BE2C (cell line): ENCODE results near the gene POU2AF1.

Experiments used
- DNase-seq: peaks from one replicate; pipeline ENCODE4 v3.0.0-alpha.2; 2020
- H3K27me3 ChIP-seq: fragments of 250-450 bp; sonication (Bioruptor Pico); 2 replicates; pipeline ENCODE4 v1.5.1; 2020; ENCODE audit warnings: mild to moderate bottlenecking
- H3K36me3 ChIP-seq: fragments of 250-450 bp; sonication (Bioruptor Pico); 2 replicates; pipeline ENCODE4 v1.5.1; 2020; ENCODE audit warnings: mild to moderate bottlenecking
- H3K4me1 ChIP-seq: fragments of 250-450 bp; sonication (Bioruptor Pico); 2 replicates; pipeline ENCODE4 v1.5.1; 2020
- H3K4me3 ChIP-seq: 2 replicates; pipeline ENCODE4 v1.5.1; 2011; ENCODE audit warnings: low read depth, low read length
- H3K9me3 ChIP-seq: fragments of 250-450 bp; sonication (Bioruptor Pico); 2 replicates; pipeline ENCODE4 v1.5.1; 2020
- TF ChIP-seq, protein P1 (sequence below): IDR thresholded peaks from 2 replicates; pipeline ENCODE4 v1.5.1; 2012; ENCODE audit warnings: mild to moderate bottlenecking, low read depth, low read length

The POU2AF1 gene

GRCh38 chr11:111344032-111344431, 35.0 kb downstream of the POU2AF1 start:
- Histone ChIP-seq H3K4me1 (no peaks in the 10 kb centered on the region), H3K27me3 (peaks cover 14% of the 10 kb centered on the region), H3K9me3 (no peaks in the 10 kb centered on the region), H3K4me3 (no peak overlapping the region), H3K36me3 (no peaks in the 10 kb centered on the region)
- TF ChIP-seq, protein P1, sequence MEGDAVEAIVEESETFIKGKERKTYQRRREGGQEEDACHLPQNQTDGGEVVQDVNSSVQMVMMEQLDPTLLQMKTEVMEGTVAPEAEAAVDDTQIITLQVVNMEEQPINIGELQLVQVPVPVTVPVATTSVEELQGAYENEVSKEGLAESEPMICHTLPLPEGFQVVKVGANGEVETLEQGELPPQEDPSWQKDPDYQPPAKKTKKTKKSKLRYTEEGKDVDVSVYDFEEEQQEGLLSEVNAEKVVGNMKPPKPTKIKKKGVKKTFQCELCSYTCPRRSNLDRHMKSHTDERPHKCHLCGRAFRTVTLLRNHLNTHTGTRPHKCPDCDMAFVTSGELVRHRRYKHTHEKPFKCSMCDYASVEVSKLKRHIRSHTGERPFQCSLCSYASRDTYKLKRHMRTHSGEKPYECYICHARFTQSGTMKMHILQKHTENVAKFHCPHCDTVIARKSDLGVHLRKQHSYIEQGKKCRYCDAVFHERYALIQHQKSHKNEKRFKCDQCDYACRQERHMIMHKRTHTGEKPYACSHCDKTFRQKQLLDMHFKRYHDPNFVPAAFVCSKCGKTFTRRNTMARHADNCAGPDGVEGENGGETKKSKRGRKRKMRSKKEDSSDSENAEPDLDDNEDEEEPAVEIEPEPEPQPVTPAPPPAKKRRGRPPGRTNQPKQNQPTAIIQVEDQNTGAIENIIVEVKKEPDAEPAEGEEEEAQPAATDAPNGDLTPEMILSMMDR = no peak
- DNase-seq = no peak

DNA sequence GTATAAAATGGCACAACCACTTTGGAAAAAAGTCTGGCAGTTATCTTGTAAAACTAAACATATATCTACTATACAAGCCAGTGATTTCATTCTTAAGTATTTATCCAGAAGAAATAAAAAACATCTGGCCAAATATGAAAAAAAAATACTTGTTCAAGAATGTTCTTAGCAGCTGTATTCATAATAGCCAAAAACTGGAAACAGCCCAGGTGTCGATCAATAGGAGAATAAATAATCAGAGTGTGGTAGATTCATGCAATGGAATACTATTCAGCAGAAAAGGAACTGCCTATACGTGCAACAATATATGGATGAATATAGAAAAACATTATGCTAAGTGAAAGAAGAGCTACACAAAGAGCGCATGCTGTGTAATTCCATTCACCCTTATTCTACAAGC, 36.7 kb downstream of the POU2AF1 start:
- Histone ChIP-seq H3K36me3 (no peaks in the 10 kb centered on the region), H3K9me3 (no peaks in the 10 kb centered on the region), H3K4me1 (no peaks in the 10 kb centered on the region), H3K4me3 (no peak overlapping the region), H3K27me3 (peaks cover 17% of the 10 kb centered on the region)
- TF ChIP-seq, protein P1 = no peak
- DNase-seq = no peak

DNA sequence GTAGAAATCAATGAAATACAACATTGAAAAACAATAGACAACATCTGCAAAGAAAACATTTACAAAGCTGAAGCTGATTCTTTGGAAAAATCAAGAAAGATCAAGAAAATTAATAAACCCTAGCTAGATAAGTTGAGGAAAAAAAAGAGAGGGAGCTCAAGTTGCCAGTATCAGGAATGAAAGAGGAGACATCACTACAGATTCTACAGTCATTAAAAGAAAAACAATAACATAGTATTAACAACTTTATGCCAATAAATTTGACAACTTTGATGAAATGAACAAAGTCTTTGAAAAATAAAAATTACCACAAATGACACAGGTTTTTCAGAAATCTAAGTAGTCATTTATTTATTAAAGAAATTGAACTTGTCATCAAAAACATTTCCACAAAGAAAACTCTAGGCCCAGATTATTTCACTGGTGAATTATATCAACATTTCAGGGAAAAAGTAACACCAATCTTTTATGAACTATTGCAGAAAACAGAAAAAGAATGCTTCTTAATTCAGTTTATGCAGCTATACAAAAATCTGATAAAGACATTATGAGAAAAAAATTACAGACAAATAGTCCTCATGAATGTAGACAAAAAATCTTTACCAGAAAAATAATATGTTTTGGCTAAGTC, 39.2 kb downstream of the POU2AF1 start:
- TF ChIP-seq, protein P1 = no peak
- no peaks in the 10 kb centered on the region for H3K36me3 ChIP-seq
- H3K4me3 ChIP-seq = no peak overlapping the region
- no peak for DNase-seq
- no peaks in the 10 kb centered on the region for H3K9me3 ChIP-seq
- H3K4me1 ChIP-seq = no peaks in the 10 kb centered on the region
- peaks cover 31% of the 10 kb centered on the region for H3K27me3 ChIP-seq

- H3K4me3 ChIP-seq = no peak overlapping the region
- TF ChIP-seq, protein P1 = no peak
- peaks cover 46% of the 10 kb centered on the region for H3K27me3 ChIP-seq
- H3K4me1 ChIP-seq = no peaks in the 10 kb centered on the region; the same call in 1 of the 2 replicates
- H3K9me3 ChIP-seq = no peaks in the 10 kb centered on the region
- H3K36me3 ChIP-seq = no peaks in the 10 kb centered on the region
- no peak for DNase-seq
Measured at GRCh38 chr11:111336582-111337256, 42.4 kb downstream of the POU2AF1 start.

- TF ChIP-seq, protein P1 = no peak
- DNase-seq = no peak
- Histone ChIP-seq H3K4me1 (no peaks in the 10 kb centered on the region; the same call in 1 of the 2 replicates), H3K4me3 (no peak overlapping the region), H3K9me3 (no peaks in the 10 kb centered on the region), H3K36me3 (no peaks in the 10 kb centered on the region), H3K27me3 (peaks cover 53% of the 10 kb centered on the region)
Measured at GRCh38 chr11:111336062-111336461, 43.0 kb downstream of the POU2AF1 start.

DNA sequence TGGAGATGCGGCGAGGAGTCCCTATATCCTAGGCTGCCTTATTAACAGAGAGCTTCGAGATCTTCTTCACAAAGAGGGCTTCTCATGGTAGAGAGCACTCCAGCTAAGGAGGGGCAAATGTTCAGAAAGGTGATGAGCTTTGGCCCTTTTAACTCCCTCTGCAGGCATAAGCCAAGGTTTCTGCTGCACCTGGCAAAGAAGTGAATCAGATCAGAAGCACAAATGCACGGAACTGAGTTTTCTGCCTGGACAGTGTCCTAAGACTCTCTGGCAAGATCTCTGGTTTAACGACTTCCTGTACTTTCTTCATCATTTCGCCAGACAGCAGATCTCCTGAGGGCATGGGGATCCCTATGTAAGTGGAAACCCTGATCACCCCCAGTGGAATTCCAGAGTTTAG, 43.5 kb downstream of the POU2AF1 start:
- no peaks in the 10 kb centered on the region; the same call in 1 of the 2 replicates for H3K4me1 ChIP-seq
- DNase-seq = no peak
- H3K36me3 ChIP-seq = no peaks in the 10 kb centered on the region
- no peak overlapping the region for H3K4me3 ChIP-seq
- TF ChIP-seq, protein P1 = no peak
- H3K9me3 ChIP-seq = no peaks in the 10 kb centered on the region
- H3K27me3 ChIP-seq = peaks cover 58% of the 10 kb centered on the region
